ENCODE data around the gene AP3B1.

Gene AP3B1

DNA sequence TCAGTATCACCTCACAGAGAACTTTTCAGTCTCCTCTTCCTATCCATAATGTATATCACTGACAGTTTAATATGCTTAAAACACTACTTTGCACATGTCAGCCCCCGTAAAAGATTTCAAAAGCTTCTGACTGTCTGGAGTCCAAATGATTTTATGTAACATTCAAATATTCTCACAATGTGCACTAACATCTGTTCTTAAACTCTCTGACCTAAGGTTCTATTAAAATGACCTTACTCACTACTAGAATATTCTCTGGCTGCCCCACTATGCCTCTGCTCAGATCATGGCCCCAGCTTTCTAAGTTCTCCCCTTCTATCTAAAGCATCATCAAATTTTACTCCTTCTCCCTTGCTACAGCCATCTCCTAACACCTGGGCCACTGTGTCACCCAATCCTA, 52.5 kb downstream of the AP3B1 start:
- no peaks in the 10 kb centered on the region for H3K27me3 Mint-ChIP-seq (ENCODE audit: low read depth)
- no peak overlapping the region for H3K4me3 Mint-ChIP-seq
- no peaks in the 10 kb centered on the region for H3K4me1 Mint-ChIP-seq (ENCODE audit: low read depth)
- no peaks in the 10 kb centered on the region for H3K9me3 Mint-ChIP-seq
- no peak overlapping the region for H3K27ac Mint-ChIP-seq
- H3K36me3 Mint-ChIP-seq (ENCODE audit: low read depth) = peaks cover 4% of the 10 kb centered on the region

DNA sequence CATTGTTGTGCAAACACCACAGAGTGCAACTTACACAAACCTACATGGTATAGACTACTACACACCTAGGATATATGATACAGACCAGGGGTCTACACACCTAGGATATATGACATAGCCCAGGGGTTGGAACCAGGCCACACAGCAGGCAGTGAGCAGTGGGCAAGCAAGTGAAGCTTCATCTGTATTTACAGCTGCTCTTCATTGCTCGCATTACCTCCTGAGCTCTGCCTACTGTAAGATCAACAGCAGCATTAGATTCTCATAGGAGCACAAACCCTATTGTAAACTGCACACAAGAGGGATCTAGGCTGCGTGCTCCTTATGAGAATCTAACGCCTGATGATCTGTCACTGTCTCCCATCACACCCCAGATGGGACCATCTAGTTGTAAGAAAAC, 56.6 kb downstream of the AP3B1 start:
- Mint-ChIP-seq H3K4me1 (ENCODE audit: low read depth) (no peaks in the 10 kb centered on the region), H3K27ac (no peak overlapping the region), H3K4me3 (no peak overlapping the region), H3K36me3 (ENCODE audit: low read depth) (peaks cover 5% of the 10 kb centered on the region), H3K9me3 (no peaks in the 10 kb centered on the region), H3K27me3 (ENCODE audit: low read depth) (no peaks in the 10 kb centered on the region)

DNA sequence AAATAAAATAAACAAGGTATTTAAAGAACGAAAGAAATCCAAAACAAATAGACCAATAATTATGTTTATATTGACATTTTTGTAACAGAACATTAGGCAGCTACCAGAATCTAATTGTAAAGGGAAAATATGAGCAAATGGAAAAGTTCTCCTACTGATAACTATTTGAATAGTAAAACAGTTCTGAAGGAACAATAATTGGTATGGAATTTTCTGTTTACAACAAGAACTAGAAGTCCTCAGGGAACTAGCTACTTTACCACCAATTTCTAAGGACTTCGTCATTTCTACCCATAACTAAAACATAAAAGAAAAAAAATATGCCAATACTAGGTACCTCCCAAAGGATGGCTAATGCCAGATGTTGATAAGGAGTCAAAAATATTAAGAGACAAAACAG, 58.5 kb downstream of the AP3B1 start:
- no peaks in the 10 kb centered on the region for H3K9me3 Mint-ChIP-seq
- H3K27me3 Mint-ChIP-seq (ENCODE audit: low read depth) = no peaks in the 10 kb centered on the region
- H3K4me1 Mint-ChIP-seq (ENCODE audit: low read depth) = no peaks in the 10 kb centered on the region
- H3K4me3 Mint-ChIP-seq = no peak overlapping the region
- peaks cover 5% of the 10 kb centered on the region for H3K36me3 Mint-ChIP-seq (ENCODE audit: low read depth)
- H3K27ac Mint-ChIP-seq = no peak overlapping the region

DNA sequence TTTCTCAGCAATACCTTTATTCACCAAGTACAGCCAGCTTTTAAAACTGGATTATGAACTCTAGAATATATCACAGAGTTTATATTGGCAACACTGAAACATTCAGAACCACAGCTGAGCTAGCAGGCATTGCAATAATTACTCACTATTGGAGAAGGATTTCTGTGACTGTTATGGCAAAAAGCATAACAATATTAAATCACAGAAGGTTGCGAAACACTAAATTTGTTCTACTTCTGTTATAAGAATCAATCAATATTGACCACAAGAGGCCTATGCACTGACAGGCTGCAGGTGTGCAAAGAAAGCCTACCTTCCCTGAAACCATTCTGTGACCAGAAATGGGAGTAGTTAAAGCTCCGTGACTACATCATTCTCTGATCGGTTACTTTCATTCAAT, 59.2 kb downstream of the AP3B1 start:
- no peak overlapping the region for H3K4me3 Mint-ChIP-seq
- no peak overlapping the region for H3K27ac Mint-ChIP-seq
- no peaks in the 10 kb centered on the region for H3K27me3 Mint-ChIP-seq (ENCODE audit: low read depth)
- H3K4me1 Mint-ChIP-seq (ENCODE audit: low read depth) = no peaks in the 10 kb centered on the region
- H3K36me3 Mint-ChIP-seq (ENCODE audit: low read depth) = peaks cover 7% of the 10 kb centered on the region
- H3K9me3 Mint-ChIP-seq = no peaks in the 10 kb centered on the region

DNA sequence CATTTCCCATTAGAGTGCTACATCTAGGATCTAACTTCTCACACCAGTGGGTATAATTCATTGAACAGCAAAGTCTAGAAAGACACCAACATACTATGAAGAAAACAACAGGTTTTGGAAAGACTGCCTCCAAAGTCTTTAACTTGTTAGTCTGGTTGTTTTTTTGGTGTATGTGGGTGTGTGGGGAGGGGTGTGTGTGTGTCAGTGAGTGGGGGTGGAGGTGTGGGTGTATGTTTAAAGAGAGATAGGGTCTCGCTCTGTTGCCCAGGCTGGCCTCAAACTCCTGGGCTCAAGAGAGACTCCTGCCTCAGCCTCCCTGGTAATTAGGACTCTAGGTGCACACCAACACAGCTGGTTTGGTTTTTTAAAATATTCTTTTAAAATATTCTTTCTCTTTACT, 59.7 kb downstream of the AP3B1 start:
- Mint-ChIP-seq H3K9me3 (no peaks in the 10 kb centered on the region), H3K4me3 (no peak overlapping the region), H3K36me3 (ENCODE audit: low read depth) (peaks cover 4% of the 10 kb centered on the region), H3K27ac (no peak overlapping the region), H3K27me3 (ENCODE audit: low read depth) (no peaks in the 10 kb centered on the region), H3K4me1 (ENCODE audit: low read depth) (no peaks in the 10 kb centered on the region)

DNA sequence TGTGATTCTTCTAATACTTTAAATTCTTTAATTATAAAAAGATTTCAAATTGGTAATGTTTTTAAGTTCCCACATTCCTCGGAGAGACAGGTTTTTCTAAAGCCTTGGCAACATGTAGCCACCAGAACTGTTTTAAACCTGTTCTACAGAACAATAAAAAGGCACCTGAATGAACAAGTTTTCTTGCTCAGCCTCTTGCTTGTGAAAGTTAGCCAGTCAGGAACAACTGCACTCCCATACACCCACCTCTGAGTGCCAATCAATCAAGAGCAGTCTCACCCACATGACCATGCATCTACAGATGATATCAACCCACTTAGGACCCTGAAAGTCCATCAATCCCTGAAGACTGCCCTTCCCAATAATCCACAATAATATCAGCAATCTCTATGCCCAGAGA, 62.3 kb downstream of the AP3B1 start:
- no peaks in the 10 kb centered on the region for H3K4me1 Mint-ChIP-seq (ENCODE audit: low read depth)
- no peak overlapping the region for H3K4me3 Mint-ChIP-seq
- no peaks in the 10 kb centered on the region for H3K9me3 Mint-ChIP-seq
- H3K27me3 Mint-ChIP-seq (ENCODE audit: low read depth) = no peaks in the 10 kb centered on the region
- H3K36me3 Mint-ChIP-seq (ENCODE audit: low read depth) = peaks cover 3% of the 10 kb centered on the region
- no peak overlapping the region for H3K27ac Mint-ChIP-seq

DNA sequence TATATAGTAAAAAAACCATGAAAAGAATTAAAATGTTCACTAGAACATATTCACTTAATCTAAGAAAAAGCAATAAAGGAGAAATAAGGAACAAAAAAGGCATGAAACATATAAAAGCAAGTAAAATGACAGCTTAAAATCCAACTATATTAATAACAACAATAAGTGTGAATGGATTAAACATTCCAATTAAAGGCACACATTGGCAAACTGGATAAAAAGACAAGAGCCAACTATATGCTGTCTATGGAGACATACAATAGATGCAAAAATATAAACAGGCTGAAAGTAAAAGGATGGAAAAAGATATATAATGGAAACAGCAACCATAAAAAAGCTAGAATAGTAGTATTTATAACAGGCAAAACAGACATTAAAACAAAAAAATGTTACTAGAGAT, 70.1 kb downstream of the AP3B1 start:
- peaks cover 22% of the 10 kb centered on the region for H3K36me3 Mint-ChIP-seq (ENCODE audit: low read depth)

DNA sequence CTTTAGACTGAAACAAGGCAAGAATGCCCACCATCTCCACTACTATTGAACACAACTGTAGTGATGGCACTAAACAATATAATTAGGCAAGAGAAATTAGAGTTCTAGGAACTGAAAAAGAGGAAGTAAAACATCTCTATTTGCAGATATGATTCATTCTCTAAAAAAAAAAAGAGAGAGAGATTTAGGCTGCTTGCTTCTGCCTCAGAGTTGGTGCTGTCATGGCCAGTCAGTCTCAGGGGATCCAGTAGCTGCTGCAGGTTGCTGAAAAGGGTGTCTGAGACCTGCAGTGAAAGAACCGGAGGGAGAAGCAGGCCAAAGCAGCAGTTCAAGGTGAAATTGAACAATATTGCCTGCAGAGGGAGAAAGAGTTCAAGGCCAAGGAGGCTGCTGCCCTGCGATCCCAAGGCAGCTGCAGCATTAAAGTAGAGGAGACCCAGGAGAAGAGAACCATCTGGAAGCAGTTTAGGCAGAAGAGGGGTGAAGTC, 72.5 kb downstream of the AP3B1 start:
- no peaks in the 10 kb centered on the region for H3K9me3 Mint-ChIP-seq
- no peak overlapping the region for H3K4me3 Mint-ChIP-seq
- H3K36me3 Mint-ChIP-seq (ENCODE audit: low read depth) = peaks cover 25% of the 10 kb centered on the region
- no peaks in the 10 kb centered on the region for H3K27me3 Mint-ChIP-seq (ENCODE audit: low read depth)
- H3K27ac Mint-ChIP-seq = no peak overlapping the region
- H3K4me1 Mint-ChIP-seq (ENCODE audit: low read depth) = peaks cover 5% of the 10 kb centered on the region

More for the DNA sequence above, 70.1 kb downstream of the AP3B1 start:
- Mint-ChIP-seq H3K27ac (no peak overlapping the region), H3K4me3 (no peak overlapping the region), H3K4me1 (ENCODE audit: low read depth) (peaks cover 5% of the 10 kb centered on the region), H3K9me3 (no peaks in the 10 kb centered on the region), H3K27me3 (ENCODE audit: low read depth) (no peaks in the 10 kb centered on the region)

DNA sequence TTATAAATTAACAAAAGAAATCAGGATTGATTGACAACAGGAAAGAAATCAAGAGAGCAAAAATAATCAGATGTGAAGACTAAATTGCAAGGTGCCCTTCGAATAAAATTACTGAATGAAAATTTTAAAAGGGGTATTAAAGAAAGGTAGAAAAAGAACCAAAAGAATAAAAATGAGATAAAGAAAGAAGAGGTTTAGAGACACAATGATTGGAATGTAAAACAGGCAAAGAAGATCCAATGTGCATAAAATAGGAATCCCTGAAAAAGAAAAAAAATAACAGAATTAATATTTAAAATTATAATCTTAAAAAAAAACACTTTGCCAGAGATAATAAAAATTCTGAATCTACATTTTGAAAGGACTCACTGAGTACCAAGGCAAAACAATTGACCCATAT, 73.0 kb downstream of the AP3B1 start:
- no peak overlapping the region for H3K27ac Mint-ChIP-seq
- no peaks in the 10 kb centered on the region for H3K9me3 Mint-ChIP-seq
- H3K27me3 Mint-ChIP-seq (ENCODE audit: low read depth) = no peaks in the 10 kb centered on the region
- peaks cover 25% of the 10 kb centered on the region for H3K36me3 Mint-ChIP-seq (ENCODE audit: low read depth)
- no peak overlapping the region for H3K4me3 Mint-ChIP-seq
- H3K4me1 Mint-ChIP-seq (ENCODE audit: low read depth) = peaks cover 5% of the 10 kb centered on the region

DNA sequence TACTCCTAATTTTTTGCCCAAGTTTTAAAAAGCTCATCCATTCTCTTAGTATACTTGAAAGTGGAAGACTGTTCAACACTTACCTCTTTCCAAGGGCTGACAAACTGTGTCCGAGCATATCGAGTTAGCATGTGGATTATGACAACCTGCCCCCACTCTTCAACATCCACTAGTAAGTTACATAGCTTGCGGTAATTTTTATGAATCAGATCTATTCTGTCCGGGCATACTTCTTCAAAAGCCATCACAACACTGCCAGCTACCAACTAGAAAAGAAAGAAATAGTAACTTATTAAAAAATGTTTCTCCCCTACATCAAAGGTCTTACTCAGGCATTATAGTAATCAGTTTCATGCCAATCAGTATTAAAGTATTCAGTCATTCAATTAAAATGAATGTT, 78.5 kb downstream of the AP3B1 start:
- H3K4me3 Mint-ChIP-seq = no peak overlapping the region
- H3K27ac Mint-ChIP-seq = no peak overlapping the region
- H3K9me3 Mint-ChIP-seq = no peaks in the 10 kb centered on the region
- no peaks in the 10 kb centered on the region for H3K27me3 Mint-ChIP-seq (ENCODE audit: low read depth)
- H3K36me3 Mint-ChIP-seq (ENCODE audit: low read depth) = peaks cover 18% of the 10 kb centered on the region
- peaks cover 1% of the 10 kb centered on the region for H3K4me1 Mint-ChIP-seq (ENCODE audit: low read depth)

DNA sequence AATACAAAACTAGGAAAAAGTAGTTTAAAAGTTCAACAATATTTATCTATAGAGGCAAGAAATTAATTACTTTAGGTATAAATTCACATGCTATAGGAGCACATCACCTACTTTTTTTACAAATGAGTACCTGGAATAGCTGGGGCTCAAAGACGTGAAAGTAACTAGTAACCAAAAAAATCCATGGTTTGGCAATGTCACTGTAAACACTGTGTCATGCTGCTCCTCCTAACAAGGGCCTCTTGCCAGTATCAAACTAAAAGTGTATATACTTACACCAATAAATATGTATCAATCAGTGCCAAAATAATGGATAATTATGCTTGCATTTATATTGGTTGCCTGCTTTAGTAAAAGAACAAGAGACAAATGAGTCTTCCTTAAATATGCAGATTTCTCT, 78.9 kb downstream of the AP3B1 start:
- no peaks in the 10 kb centered on the region for H3K27me3 Mint-ChIP-seq (ENCODE audit: low read depth)
- no peak overlapping the region for H3K27ac Mint-ChIP-seq
- no peak overlapping the region for H3K4me3 Mint-ChIP-seq
- no peaks in the 10 kb centered on the region for H3K9me3 Mint-ChIP-seq
- peaks cover 18% of the 10 kb centered on the region for H3K36me3 Mint-ChIP-seq (ENCODE audit: low read depth)
- peaks cover 1% of the 10 kb centered on the region for H3K4me1 Mint-ChIP-seq (ENCODE audit: low read depth)

DNA sequence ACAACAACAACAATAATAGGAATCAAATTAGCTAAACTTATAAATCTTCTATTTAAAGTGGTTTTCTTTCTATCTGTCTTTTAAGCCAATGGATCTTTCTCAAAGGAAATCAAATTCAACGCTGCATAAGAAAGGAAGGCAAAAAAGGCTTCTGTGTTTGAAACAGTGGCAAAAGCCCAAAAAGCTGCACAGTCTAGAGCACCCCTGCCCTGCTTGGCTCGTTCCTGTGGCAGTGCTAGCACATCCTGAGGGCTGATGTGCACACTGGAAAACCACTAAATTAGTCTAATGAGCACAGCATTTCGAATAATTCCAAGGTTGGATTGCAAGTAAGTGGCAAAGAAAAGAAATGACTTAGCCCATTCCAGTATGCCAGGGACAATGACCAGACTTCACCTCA, 80.7 kb downstream of the AP3B1 start:
- Mint-ChIP-seq H3K36me3 (ENCODE audit: low read depth) (peaks cover 13% of the 10 kb centered on the region), H3K4me3 (no peak overlapping the region), H3K4me1 (ENCODE audit: low read depth) (peaks cover 1% of the 10 kb centered on the region)

DNA sequence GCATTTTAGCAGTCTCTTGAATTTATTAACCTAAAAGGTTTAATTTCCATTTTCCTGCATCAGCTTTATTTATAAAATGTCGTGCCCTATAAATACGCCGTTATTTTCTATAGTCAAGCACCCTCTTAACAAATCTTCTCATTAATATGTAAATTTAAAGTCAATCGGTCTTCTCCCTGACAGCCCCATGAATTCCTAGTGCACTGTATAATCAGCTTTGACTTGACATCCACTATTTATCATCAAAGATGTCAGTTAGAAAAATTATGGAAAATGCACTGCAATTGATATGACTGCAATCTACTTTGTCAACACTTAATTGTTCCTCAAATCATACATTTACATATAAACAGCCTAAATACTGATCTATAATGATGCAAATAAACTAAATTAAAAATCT, 83.4 kb downstream of the AP3B1 start:
- Mint-ChIP-seq H3K4me3 (no peak overlapping the region), H3K27ac (no peak overlapping the region), H3K9me3 (no peaks in the 10 kb centered on the region), H3K36me3 (ENCODE audit: low read depth) (peaks cover 19% of the 10 kb centered on the region), H3K27me3 (ENCODE audit: low read depth) (no peaks in the 10 kb centered on the region), H3K4me1 (ENCODE audit: low read depth) (peaks cover 4% of the 10 kb centered on the region)

More for the DNA sequence above, 80.7 kb downstream of the AP3B1 start:
- H3K9me3 Mint-ChIP-seq = no peaks in the 10 kb centered on the region
- H3K27me3 Mint-ChIP-seq (ENCODE audit: low read depth) = no peaks in the 10 kb centered on the region
- no peak overlapping the region for H3K27ac Mint-ChIP-seq

DNA sequence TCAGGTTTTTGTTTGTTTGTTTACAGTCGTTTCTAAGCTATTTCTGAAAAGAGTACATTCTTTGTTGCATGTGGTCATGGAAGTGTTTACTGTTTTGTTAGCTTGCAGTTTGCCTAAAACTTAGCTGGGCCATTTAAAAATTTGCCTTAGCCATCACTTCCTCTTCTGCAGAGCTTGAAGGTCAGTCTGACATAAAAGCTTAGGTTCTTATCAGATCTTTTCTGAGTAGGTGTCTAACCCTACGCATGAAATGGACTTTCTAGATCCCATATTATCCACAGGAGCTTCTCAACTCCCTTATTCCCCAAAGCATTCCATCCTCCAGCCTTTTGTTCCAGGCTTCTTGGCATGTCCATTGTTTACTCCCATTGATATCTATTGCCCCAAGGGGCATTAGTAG, 90.3 kb downstream of the AP3B1 start:
- peaks cover 44% of the 10 kb centered on the region for H3K36me3 Mint-ChIP-seq (ENCODE audit: low read depth)
- no peak overlapping the region for H3K4me3 Mint-ChIP-seq
- H3K27ac Mint-ChIP-seq = no peak overlapping the region
- H3K9me3 Mint-ChIP-seq = peaks cover 16% of the 10 kb centered on the region
- H3K27me3 Mint-ChIP-seq (ENCODE audit: low read depth) = no peaks in the 10 kb centered on the region
- H3K4me1 Mint-ChIP-seq (ENCODE audit: low read depth) = peaks cover 7% of the 10 kb centered on the region

DNA sequence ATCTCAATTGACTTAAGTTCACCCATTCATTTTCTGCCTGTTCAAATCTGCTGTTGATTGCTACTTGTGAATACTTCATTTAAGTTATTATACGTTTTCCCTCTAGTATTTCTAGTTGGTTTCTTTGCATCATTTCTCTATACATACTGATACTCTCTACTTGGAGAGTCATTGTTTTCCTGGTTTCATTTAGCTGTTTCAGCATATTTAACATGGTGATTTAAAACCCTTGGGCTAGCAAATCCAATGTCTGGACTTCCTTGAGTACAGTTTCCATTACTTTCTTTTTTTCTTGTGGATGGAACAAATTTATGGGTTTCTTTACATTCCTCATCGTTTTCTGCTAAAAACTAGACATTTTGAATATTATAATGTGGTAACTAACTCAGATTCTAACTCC, 90.7 kb downstream of the AP3B1 start:
- Mint-ChIP-seq H3K36me3 (ENCODE audit: low read depth) (peaks cover 47% of the 10 kb centered on the region), H3K27me3 (ENCODE audit: low read depth) (no peaks in the 10 kb centered on the region), H3K27ac (no peak overlapping the region)

DNA sequence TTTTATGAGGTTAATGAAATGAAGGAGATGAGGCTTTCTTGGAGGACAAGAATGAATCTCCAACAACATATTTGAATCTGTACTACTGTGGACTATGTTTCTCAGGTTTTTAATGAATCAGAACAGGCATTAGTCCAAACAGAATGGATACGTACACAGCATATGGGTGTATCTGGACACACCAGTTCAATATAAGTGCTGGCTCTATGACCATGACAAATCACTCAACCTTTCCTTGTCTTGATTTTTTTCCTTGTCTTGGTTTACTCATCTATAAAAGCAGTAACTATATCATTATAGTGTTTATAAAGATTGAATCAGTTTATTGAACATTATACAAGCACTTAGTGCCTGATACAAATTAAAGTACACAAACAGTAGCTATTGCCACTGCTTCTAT, 104.1 kb downstream of the AP3B1 start:
- Mint-ChIP-seq H3K9me3 (peaks cover 11% of the 10 kb centered on the region), H3K4me3 (no peak overlapping the region), H3K27me3 (ENCODE audit: low read depth) (no peaks in the 10 kb centered on the region), H3K4me1 (ENCODE audit: low read depth) (peaks cover 2% of the 10 kb centered on the region), H3K36me3 (ENCODE audit: low read depth) (peaks cover 17% of the 10 kb centered on the region), H3K27ac (no peak overlapping the region)

More for the DNA sequence above, 90.7 kb downstream of the AP3B1 start:
- H3K9me3 Mint-ChIP-seq = peaks cover 16% of the 10 kb centered on the region
- peaks cover 7% of the 10 kb centered on the region for H3K4me1 Mint-ChIP-seq (ENCODE audit: low read depth)
- no peak overlapping the region for H3K4me3 Mint-ChIP-seq

All from T-helper 1 cell treated with Interleukin-12 subunit alpha and Interleukin-12 subunit beta and Interleukin-4 antibody, amounts not matched to agents 30 μg/mL and 1 μg/mL, for 36 hours (primary cell).